Measurements from ENCODE around the gene NUP62CL.

NUP62CL gene

GRCh38 chrX:107146670-107147069 is 59.6 kb downstream of the NUP62CL start:
- DNase-seq, result no peak

DNA sequence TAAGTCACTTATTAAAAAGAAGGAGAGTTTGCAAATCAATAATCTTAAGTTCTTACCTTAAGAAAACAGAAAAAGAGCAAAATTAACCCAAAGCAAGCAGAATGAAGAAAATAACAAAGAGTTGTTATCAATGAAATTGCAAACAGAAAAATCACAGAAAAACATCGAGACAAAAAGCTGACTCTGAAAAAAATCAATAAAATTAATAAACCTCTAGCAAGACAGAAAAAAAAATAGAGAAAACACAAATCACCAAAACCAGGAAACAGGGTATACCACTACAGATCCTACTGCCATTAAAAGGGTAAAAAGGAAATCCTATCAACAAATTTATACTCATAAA is 70.3 kb downstream of the NUP62CL start:
- DNase-seq, result no peak

- no peak for DNase-seq
Measured at GRCh38 chrX:107135049-107135964, 70.9 kb downstream of the NUP62CL start.

- DNase-seq, result no peak
Measured at GRCh38 chrX:107123750-107124149, 82.5 kb downstream of the NUP62CL start.

DNA sequence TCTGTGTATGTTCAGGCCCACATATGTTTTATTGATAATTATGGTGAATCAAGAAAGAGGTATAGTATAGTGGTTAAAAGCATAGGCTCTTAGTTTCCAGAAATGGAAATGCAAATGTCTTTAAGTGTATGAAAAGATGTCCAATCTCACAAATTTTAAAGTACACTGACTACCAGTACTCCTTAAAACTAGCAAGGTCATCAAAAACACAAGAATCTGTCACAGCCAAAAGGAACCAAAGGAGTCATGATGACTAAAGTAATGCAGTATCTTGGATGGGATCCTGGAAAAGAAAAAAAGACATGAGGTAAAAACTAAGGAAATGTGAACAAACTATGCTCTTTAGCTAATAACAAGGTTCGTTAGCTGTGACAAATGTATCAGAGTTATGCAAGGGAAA is 87.0 kb downstream of the NUP62CL start:
- no peak for DNase-seq

DNA sequence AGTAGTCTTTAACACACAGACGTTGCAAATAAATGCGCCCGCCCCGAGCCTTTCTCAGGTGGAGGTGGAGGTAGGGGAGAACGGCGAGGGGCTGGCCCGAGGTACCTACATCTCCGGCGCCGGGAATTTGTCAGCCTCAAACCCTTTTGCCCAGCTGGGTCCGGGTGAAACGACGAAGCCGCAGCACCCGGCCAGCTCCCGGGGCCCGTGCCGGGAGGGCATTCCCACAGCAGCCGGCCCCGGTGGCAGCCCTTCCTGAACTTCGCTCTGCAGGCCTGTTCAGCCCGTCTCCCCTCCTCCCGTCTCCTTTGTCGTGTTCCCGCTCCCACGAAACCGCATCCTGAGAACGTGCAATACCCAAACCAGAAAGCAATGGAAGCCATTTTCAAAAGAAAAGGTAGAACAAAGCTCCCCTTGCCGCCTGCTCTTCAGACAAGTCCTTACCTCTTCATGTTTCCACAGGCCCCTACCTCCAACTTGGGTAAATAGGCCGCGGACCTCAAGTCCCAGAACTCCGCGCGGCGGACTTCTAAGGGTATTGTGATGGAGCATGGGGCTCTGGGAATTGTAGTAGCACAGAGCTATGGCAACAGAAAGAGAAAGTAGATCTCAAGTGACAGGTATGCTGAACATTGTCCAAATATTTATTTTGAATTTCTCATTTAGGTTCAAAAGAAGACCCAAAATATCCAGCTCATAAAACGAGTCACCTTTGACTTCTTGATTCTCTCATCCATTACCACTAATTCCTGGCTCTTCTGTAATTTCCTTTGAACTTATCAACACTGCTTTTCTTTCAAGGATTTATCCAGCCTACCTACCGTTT is 87.7 kb downstream of the NUP62CL start, which contains the start of gene RBM41:
RBM41 (minus strand) TSS at position 501 of the 826 bp plus-strand sequence; CDS start at position 452, 49 bp downstream.
- DNase-seq, result peak; percentile 65

DNA sequence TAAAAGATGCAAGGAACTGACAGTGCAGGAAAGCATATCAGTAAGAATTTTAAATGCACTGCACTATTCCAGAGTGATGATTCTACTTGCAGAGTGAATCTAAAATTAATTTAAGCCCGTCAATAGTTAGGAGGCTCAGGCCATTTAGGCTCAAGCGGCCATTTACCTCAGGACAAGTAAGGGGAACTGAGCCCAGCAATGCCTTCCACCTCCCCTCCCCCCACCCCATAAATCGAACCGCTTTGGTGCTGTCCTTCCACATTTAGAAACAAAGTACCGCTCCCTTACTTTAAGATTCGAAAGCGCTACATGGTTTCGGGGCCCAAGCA is 88.3 kb downstream of the NUP62CL start:
- no peak for DNase-seq

GRCh38 chrX:107107459-107107858 is 98.8 kb downstream of the NUP62CL start:
- no peak for DNase-seq

DNA sequence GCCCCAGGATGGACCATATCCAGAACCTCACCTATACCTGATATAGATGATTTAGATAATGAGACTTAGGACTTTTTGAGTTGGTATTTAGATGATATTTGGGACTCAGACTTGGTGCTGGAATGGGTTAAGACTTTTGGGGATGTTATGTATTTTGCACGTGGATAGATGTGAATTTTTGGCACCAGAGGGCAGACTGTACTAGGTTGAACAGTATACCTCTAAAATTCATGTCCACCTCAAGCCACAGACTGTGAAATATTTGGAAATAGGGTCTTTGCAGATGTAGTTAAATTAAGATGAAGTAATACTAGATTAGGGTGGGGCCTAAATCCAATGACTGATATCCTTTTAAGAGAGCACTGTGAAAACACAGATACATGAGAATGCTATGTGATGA is 103.3 kb downstream of the NUP62CL start:
- DNase-seq, result no peak

DNA sequence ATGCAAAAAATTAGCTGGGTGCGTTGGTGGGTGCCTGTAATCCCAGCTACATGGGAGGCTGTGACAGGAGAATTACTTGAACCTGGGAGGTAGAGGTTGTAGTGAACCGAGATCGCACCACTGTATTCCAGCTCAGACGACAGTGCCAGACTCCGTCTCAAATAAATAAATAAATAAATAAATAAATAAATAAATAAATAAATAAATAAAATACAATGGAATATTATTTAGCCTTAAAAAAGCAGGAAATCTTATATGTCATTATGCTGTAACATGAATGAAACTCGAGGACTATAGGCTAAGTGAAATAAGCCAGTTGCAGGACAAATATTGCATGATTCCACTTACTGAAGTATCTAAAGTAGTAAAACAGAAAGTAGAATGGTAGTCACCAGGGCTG is 130.1 kb downstream of the NUP62CL start:
- no peak for DNase-seq

Measured in effector CD4-positive, alpha-beta T cell (primary cell).